Measurements from ENCODE around the gene OR2J3.

DNA sequence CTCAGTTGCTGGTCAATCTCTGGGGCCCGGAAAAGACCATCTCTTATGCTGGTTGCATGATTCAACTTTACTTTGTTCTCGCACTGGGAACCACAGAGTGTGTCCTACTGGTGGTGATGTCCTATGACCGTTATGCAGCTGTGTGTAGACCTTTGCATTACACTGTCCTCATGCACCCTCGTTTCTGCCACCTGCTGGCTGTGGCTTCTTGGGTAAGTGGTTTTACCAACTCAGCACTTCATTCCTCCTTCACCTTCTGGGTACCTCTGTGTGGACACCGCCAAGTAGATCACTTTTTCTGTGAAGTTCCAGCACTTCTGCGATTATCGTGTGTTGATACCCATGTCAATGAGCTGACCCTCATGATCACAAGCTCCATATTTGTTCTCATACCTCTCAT lies 4.3 kb downstream of the OR2J3 start:
- TF ChIP-seq TBP (IDR thresholded peaks at IDR 0.05; ENCODE audit: low read depth, low read length): no peak
- TF ChIP-seq, protein P1, sequence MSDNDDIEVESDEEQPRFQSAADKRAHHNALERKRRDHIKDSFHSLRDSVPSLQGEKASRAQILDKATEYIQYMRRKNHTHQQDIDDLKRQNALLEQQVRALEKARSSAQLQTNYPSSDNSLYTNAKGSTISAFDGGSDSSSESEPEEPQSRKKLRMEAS (IDR thresholded peaks at IDR 0.05): no peak
